DMS153 treated with DMSO at 0.1 percent for 48 hours (cell line): ENCODE results near the gene SLC38A7.
"Not testable (repeated sequence)": the region's sequence is repeated elsewhere in the genome, so short reads cannot be mapped to it uniquely, and the experiment has no call there.

Experiments used
- DNase-seq: peaks from one replicate; lab custom pipeline; 2025; ENCODE audit not compliant: unreplicated experiment; lab: John Stamatoyannopoulos, UW

The SLC38A7 gene

GRCh38 chr16:58684354-58685083, at the start of gene SLC38A7:
Gene SLC38A7 (minus strand): TSS chr16:58684770. CDS start chr16:58680126, 4,644 bp downstream.
- DNase-seq, result peak; percentile 21

DNA sequence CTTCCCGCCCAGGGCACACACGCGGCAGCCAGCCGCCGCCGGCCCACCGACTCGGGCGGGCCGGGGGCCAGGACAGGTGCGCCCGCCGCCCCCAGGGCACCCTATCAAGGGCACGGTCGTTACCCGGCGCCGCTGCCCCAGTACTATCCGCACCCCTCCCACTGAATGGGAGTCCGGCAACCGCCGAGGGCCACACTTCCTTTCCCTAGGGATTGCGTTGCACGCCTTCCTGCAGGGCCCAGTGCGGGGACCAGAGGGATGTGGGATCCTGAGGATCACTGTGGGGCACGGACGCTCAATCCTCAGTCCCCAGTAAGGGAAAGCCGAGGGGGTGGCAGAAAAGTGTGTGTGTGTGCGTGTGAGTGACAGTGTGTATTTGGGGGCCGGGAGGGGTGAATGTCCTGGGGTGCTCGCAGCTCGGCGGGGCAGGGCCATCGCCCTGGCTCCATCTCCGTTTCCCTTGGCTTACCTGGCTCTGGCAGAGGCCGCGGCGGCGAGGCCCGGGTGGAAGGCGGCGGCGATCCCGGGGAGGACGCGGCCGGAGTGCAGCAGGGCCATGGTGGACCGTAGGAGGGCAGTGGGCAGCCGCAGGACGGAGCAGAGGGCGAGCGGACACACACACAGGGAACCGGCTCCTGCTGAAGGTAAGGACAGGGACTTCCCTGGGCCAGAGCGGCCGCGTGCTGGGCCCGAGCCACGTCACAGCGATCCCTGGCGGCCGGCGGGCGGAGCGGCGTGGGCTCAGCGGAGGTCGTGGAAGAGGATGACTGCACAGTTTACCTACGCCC, 49.3 kb upstream of the SLC38A7 start, which contains the start of gene GOT2:
TSS of gene GOT2 (minus strand) at position 646 of the 788 bp plus-strand sequence. CDS start at position 558, 88 bp downstream.
- DNase-seq, result peak; percentile 28

DNA sequence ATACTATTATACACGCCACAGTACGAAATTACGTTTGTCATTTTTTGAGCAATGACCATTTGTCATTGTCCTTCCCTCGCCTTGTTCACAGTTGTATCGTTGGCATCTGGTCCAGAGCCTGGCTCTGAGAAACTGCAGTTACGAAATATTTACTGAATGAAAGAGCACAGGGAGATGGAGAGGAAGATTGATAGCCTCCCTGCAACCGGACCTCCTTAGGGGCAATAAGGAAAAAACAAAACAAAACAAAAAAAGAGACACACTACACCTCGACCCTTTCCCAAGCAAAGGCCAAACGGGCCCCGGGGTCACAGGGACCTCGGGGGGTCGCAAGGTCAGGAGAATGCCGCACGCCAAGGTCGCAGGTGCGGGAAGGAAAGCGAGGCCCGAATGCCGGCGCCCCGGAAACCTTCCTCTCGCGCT, 48.7 kb upstream of the SLC38A7 start:
- DNase-seq, result no peak

DNA sequence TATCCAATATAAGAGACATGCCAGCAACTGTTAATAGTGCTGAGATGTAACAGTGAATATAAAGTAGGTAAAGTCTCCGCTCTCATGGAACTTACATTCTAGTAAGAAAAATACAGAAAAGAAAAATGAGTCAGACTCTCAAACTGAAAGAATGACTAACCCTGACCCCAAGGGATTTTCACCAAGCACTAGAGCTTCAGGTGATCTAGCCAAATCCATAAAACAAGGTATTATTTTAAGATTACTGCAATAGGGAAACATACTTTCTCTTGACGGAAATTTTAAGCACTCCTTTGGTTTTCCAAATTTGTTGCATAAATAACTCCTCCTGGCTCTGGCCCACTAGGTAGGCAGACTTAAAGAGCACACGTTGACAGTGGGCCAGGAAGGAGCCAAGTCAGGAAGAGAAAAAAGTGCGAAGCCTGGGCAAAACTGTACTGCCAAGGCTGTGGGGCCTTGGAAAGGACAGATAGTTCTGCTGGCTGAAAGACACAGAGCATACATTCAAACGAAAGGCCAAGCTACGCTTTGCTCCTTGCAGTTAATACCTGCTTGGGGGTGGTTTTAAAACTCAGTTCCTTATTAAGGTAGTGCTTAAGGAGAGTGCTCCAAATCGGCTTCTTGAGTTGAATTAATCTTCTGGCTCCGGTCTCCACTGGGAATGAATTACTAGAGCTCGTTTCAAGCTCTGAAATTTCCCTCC, 48.1 kb upstream of the SLC38A7 start:
- no peak for DNase-seq

DNA sequence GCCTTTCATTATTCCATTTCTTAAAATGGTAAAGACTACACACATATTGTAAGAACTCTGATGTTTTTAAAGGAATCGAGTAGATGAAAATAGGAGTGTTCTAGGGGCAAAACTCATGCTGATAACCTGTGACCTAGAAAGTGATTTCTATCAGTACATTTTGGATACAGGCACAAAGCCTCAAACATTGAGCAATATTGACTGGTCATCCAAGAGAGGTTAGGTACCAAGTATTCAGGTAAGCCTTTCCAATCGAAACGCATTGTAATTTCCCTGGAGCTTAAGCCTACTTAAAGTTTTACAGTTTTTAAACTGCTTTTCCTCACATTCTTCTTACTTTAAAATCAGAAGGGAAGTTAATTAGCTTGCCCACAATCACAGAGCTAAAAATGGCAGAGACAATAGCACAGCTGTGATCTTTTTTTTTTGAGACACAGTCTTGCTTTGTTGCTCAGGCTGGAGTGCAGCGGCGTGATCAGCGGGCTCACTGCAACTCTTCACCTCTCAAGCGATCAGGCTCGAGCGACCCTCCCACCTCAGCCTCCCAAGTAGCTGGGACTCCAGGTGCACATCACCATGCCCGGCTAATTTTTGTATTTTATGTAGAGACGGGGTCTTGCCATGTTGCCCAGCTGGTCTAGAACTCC, 46.3 kb upstream of the SLC38A7 start:
- DNase-seq, result no peak

- no peak for DNase-seq
These were observed 43.4 kb upstream of the SLC38A7 start for GRCh38 chr16:58727796-58728568.

- DNase-seq, result no peak
These were observed 42.6 kb upstream of the SLC38A7 start for GRCh38 chr16:58727028-58727781.

DNA sequence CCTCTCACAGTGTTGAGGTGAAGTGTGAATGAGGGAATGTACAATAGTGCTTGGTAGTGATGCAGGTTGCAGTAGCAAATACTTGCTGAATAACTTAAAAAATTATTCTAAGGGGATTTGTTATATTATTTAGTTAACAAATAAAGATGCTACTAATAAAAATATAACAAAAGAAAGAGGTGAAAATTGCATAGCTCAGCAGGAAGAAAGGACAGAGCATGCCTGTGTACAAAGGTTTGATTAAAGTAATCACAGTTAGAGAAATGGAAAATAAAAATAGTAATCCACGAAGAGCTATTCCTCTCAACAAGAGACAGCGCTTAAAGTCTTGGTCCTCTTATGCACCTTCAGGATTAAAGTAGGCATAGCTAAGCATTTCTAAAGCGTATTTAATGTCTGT, 38.5 kb upstream of the SLC38A7 start:
- DNase-seq, result no peak

DNA sequence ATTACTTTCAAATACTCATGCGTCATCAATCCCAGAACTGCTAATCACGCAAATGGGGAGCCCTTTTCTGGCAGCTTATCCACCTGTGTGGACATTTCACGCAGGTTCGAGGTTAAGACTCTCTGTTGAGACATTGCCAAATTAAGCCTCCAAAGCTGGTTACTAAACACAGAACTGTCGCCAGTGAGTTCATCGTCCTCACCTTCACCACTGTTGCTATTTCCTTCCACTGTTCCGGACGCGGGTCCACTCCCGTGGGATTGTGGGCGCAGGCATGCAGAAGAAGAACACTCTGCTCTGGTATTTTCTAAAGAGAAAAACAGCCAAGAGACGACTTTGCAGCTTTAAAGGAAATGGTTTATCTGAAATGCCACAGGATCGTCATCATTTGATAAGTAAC, 33.4 kb upstream of the SLC38A7 start:
- DNase-seq, result no peak

DNA sequence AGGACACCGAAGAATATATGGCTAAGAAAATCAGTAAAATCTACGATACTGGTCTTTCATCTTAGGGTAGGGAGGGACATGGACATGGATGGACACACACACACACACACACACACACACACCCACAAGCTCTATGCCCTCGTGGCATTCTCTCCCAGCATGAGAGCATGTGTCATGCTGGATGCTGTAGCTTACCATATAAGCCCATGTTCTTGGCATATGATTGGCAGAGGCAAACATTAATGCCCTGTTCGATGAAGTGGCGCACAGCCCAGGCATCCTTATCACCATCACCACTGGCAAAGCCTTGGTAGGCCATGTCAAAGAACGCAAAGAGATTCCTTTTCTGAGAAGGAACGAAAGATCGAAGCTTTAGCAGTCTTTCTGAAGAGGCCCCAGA, 31.9 kb upstream of the SLC38A7 start:
- DNase-seq, result no peak

DNA sequence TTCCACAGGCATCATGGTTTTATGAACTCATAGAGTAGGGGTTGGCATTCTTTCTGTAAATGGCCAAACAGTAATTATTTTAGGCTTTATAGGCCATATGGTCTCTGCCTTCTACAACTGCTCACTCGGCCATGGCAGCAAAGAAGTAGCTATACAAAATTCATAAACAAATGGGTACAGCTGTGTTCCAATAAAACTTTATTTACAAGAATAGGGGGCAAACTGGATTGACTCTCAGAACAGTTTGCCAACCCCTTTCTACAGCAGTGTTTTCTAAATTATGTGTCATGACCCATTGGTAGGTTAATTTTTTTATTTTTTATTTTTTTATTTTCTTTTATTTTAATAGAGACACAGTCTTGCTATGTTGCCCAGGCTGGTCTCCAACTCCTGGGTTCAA, 29.2 kb upstream of the SLC38A7 start:
- no peak for DNase-seq

- no peak for DNase-seq
These were observed 24.8 kb upstream of the SLC38A7 start for GRCh38 chr16:58709333-58709732.

DNA sequence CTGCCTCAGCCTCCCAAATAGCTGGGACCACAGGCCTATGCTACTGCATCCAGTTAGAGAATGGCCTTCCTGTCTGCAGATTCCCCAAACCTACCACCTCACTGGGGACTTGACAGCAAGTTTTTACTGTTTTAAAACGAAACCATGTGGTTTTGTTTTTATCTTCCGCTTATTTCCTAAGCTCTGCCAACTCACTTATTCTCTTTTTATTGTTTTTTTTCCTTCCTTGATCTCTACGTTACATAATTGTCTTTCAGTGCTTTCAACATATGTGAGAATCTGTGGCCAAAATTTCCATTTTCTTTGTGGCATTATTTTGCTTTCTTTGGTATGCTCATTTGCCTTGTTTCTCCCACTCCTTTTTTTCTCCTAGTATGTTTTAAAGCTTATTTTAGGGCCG, 14.6 kb upstream of the SLC38A7 start:
- no peak for DNase-seq

DNA sequence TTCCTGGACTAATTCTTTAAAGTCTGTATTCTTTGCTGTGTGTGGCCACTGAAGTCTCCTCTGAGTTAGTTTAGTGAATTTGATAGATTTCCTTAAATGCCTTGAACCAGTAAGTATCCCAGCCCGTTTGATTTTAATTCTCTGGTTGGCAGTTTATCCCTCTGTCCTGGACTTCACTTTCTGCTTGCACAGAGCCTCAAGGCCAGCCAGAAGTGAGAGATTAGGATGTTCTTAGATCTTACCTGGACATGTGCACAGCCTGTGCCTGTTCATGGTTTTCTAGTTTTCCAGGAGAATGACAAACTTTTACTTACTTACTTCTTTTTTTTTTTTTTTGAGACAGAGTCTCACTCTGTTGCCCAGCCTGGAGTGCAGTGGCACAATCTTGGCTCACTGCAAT, 10.8 kb upstream of the SLC38A7 start:
- no peak for DNase-seq

GRCh38 chr16:58692450-58692849, 7.9 kb upstream of the SLC38A7 start:
- no peak for DNase-seq

GRCh38 chr16:58686985-58687706, 2.6 kb upstream of the SLC38A7 start:
- DNase-seq, result not testable (repeated sequence)

DNA sequence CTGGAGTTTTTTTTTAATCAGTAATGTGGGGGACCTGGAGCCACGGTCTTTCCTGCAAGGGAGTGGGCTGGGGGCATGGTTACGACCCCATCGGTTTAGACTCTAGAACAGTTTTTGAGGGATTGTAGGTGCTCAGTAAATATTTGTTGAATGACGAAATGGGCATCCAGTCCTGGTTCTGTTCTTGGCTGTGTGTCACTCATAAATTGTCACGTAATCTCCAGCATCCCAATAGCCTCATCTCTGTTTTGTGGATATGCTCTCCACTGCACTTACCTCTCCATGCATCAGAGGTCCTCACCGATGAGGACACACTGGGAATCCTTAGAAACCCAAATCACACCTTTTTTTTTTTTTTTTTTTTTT, 497 bp upstream of the SLC38A7 start:
- DNase-seq, result no peak

DNA sequence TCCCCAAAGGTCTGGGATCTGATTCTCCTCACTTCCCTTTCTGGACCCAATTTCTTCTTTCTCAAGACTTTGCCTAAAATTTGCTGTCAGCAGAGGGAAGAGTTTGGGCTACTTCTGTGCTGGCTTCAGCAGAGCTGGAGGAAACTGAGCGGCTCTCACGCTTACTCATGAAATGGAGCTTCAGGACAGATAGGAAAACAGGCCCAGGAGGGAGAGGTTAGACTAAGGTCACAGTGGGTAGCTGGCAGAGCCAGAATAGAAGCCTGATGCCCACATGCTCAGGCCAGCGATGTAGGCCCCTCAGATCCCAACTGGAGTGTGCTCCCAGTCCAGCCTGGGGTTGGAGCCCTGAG, 593 bp downstream of the SLC38A7 start:
- DNase-seq, result no peak

DNA sequence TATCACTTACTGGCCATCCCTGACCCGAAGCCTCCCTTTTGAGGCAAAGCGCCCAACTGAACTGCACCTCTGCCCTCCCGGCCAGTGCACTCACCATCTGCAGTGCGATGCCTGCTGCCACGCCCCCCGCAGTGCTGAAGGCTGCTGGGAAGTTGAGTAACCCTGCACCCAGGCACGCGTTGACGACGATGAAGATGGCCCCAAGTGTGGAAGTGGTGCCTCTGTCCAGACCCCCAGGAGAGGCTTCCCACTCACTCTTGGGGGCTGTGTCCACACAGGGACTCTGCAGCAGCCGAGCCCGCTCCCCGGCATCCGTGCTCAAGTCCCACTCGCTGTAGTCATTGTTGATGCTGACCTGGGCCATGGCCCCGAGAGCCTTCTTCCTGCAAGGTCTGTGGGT, 4.8 kb downstream of the SLC38A7 start:
- DNase-seq, result no peak
